SK-N-MC (cell line): ENCODE results near the gene MYO10.

Source experiments
- EZH2 ChIP-seq: fragments of 200-600 bp; sonication (generic); IDR thresholded peaks from one replicate; pipeline ENCODE4 v1.6.1; 2017; ENCODE audit warnings: antibody characterized with exemption
- FOXP2 ChIP-seq: optimal IDR thresholded peaks from 2 replicates; pipeline ENCODE3; 2011; ENCODE audit warnings: mild to moderate bottlenecking, moderate library complexity; ENCODE audit not compliant: insufficient read depth; ENCODE audit errors: extremely low read length, control extremely low read depth
- POLR2AphosphoS5 ChIP-seq: IDR thresholded peaks from 2 replicates; pipeline ENCODE4 v1.6.1; 2012; ENCODE audit warnings: mild to moderate bottlenecking, low read depth, low read length, borderline replicate concordance

- no peak for TF ChIP-seq POLR2AphosphoS5
- TF ChIP-seq EZH2 = no peak
- TF ChIP-seq FOXP2 = no peak
Measured at GRCh38 chr5:16929831-16930230, 6.3 kb downstream of the MYO10 start.
